DND-41 (cell line): ENCODE results near the gene RBFA.

Source experiments
- ATAC-seq: fragments of 200-7000 bp; cut with Tn5 transposase; 3 replicates; pipeline ENCODE4 v1.9.1; 2021; ENCODE audit warnings: low read depth; ENCODE audit not compliant: insufficient read depth
- DNase-seq: peaks from one replicate; pipeline ENCODE4 v3.0.0-alpha.2; 2020
- H2AFZ ChIP-seq: 2 replicates; pipeline ENCODE4 v1.6.0; 2012; ENCODE audit warnings: low read depth, low read length
- H3K27ac ChIP-seq: 2 replicates; pipeline ENCODE4 v1.5.1; 2012; ENCODE audit warnings: low read length, inconsistent platforms
- H3K27me3 ChIP-seq: fragments of 200-600 bp; sonication (generic); 2 replicates; pipeline ENCODE4 v1.6.0; 2012; ENCODE audit warnings: low read length, mild to moderate bottlenecking, inconsistent platforms; ENCODE audit not compliant: insufficient read depth, poor library complexity
- H3K36me3 ChIP-seq: 2 replicates; pipeline ENCODE4 v1.5.1; 2012; ENCODE audit warnings: low read length, inconsistent platforms; ENCODE audit not compliant: insufficient read depth
- H3K4me1 ChIP-seq: 2 replicates; pipeline ENCODE4 v1.5.1; 2012; ENCODE audit warnings: mild to moderate bottlenecking, low read length; ENCODE audit not compliant: insufficient read depth
- H3K4me2 ChIP-seq: 2 replicates; pipeline ENCODE4 v1.6.0; 2012; ENCODE audit warnings: mild to moderate bottlenecking, moderate library complexity, low read length, inconsistent platforms; ENCODE audit not compliant: insufficient read depth
- H3K4me3 ChIP-seq, 2 experiments: fragments of 200-600 bp in 1 of 2; shearing (Covaris generic) in 1 of 2; 2 replicates each; pipeline ENCODE4 v1.5.1; 2012 to 2016; ENCODE audit warnings: inconsistent platforms in 2 of 2, low read length in 2 of 2, mild to moderate bottlenecking in 2 of 2, low read depth in 1 of 2, moderate library complexity in 1 of 2
- H3K79me2 ChIP-seq: 2 replicates; pipeline ENCODE4 v1.6.0; 2012; ENCODE audit warnings: low read length, inconsistent platforms; ENCODE audit not compliant: insufficient read depth
- H3K9ac ChIP-seq: 2 replicates; pipeline ENCODE4 v1.6.0; 2012; ENCODE audit warnings: low read depth, mild to moderate bottlenecking, inconsistent platforms, low read length, moderate library complexity
- H3K9me3 ChIP-seq: 2 replicates; pipeline ENCODE4 v1.5.1; 2012; ENCODE audit warnings: low read length, moderate library complexity, mild to moderate bottlenecking, inconsistent platforms; ENCODE audit not compliant: insufficient read depth, severe bottlenecking
- H4K20me1 ChIP-seq: 2 replicates; pipeline ENCODE4 v1.6.0; 2012; ENCODE audit warnings: low read length; ENCODE audit not compliant: insufficient read depth
- CTCF ChIP-seq: IDR thresholded peaks from 2 replicates; pipeline ENCODE4 v1.5.1; 2012; ENCODE audit warnings: borderline replicate concordance, low read length, moderate library complexity, mild to moderate bottlenecking; ENCODE audit not compliant: poor library complexity, severe bottlenecking; ENCODE audit errors: extremely low read depth
- EZH2 ChIP-seq: IDR thresholded peaks from 3 replicates; pipeline ENCODE4 v1.6.1; 2012; ENCODE audit warnings: borderline replicate concordance, low read depth, mild to moderate bottlenecking, moderate library complexity, low read length, inconsistent platforms; ENCODE audit not compliant: severe bottlenecking

RBFA gene

GRCh38 chr18:80074183-80074582, 39.9 kb downstream of the RBFA start:
- DNase-seq (no peak), ATAC-seq (no peak)
- Histone ChIP-seq H3K27me3 (no peaks in the 10 kb centered on the region), H3K4me1 (no peaks in the 10 kb centered on the region), H3K36me3 (no peaks in the 10 kb centered on the region), H3K4me3 (no peak overlapping the region), H3K79me2 (no peaks in the 10 kb centered on the region), H3K4me2 (no peak overlapping the region), H3K27ac (no peak overlapping the region), H2AFZ (no peak overlapping the region), H3K9ac (no peak overlapping the region), H4K20me1 (no peaks in the 10 kb centered on the region), H3K9me3 (no peaks in the 10 kb centered on the region)
- no peak for TF ChIP-seq EZH2
- no peak for TF ChIP-seq CTCF

- Histone ChIP-seq H3K79me2 (no peaks in the 10 kb centered on the region), H3K9me3 (no peaks in the 10 kb centered on the region), H3K4me2 (no peak overlapping the region), H4K20me1 (no peaks in the 10 kb centered on the region), H3K9ac (no peak overlapping the region), H3K36me3 (no peaks in the 10 kb centered on the region), H3K4me1 (no peaks in the 10 kb centered on the region), H3K27me3 (no peaks in the 10 kb centered on the region), H2AFZ (no peak overlapping the region), H3K4me3 (no peak overlapping the region), H3K27ac (no peak overlapping the region)
- TF ChIP-seq EZH2 (no peak), CTCF (no peak)
- no peak for DNase-seq
- ATAC-seq, result no peak
These were observed 40.5 kb downstream of the RBFA start for GRCh38 chr18:80074697-80075096.

- Histone ChIP-seq H3K9me3 (no peaks in the 10 kb centered on the region), H3K9ac (no peak overlapping the region), H3K4me2 (no peak overlapping the region), H3K36me3 (no peaks in the 10 kb centered on the region), H3K4me1 (no peaks in the 10 kb centered on the region), H2AFZ (no peak overlapping the region), H4K20me1 (no peaks in the 10 kb centered on the region), H3K27ac (no peak overlapping the region), H3K27me3 (no peaks in the 10 kb centered on the region), H3K79me2 (no peaks in the 10 kb centered on the region), H3K4me3 (no peak overlapping the region)
- DNase-seq, result no peak
- ATAC-seq, result no peak
- TF ChIP-seq EZH2 (no peak), CTCF (no peak)
These were observed 41.7 kb downstream of the RBFA start for GRCh38 chr18:80075940-80076339.

GRCh38 chr18:80076379-80076778, 42.1 kb downstream of the RBFA start:
- Histone ChIP-seq H3K27ac (no peak overlapping the region), H2AFZ (no peak overlapping the region), H3K9me3 (no peaks in the 10 kb centered on the region), H3K79me2 (no peaks in the 10 kb centered on the region), H4K20me1 (no peaks in the 10 kb centered on the region), H3K36me3 (no peaks in the 10 kb centered on the region), H3K4me3 (no peak overlapping the region), H3K4me2 (no peak overlapping the region), H3K27me3 (no peaks in the 10 kb centered on the region), H3K9ac (no peak overlapping the region), H3K4me1 (no peaks in the 10 kb centered on the region)
- no peak for ATAC-seq
- TF ChIP-seq EZH2, result no peak
- TF ChIP-seq CTCF, result no peak
- no peak for DNase-seq
